Measurements from ENCODE around the gene SEPTIN1. TPM values are rescaled to one million over a fixed set of nuclear protein-coding genes. Genes with fewer than 3 reads are reported as not detected.
A peak's percentile ranks its signal among the peaks of the same experiment; 100 is the strongest.

The SEPTIN1 gene
- total RNA-seq, 5 donors from 2014 or later (not counting 1 experiment from before 2014, with no cell fraction given): 191 to 259 (median 229) TPM

DNA sequence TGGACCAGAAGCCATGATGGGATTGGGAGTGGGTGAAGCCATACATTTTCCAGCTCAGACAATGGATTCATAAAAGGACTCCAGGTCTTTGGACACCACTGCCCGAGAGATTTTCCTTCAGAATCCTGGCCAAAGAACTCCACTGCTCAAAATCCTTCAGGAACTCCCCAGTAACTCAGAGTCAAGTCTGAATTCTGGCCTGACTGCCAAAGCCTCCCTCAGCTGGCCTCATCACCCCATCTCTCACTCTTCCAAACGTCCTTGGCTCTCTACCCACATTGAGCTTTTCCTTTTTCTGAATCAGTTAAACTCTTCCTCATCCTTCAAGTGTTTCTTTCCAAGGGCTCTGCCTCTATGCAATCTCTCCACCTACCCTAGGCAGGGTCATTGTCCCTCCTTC lies 1.2 kb upstream of the SEPTIN1 start:
- WGBS (ENCODE audit: insufficient coverage): 90% methylated on average over 2 of the region's 2 CpGs
- peak overlapping the region; percentile 99 to 100 for H3K27ac Mint-ChIP-seq
- DNase-seq (no peak), ATAC-seq (replicated peaks in 1 of 4) (no peak)
- peaks cover 50 to 56% (median 55%) of the 10 kb centered on the region in 3 donors for H3K4me1 Mint-ChIP-seq
- peak overlapping the region; percentile 96 for H3K27ac ChIP-seq (ENCODE audit: low read length)
- H3K36me3 ChIP-seq (ENCODE audit: control insufficient read depth in 2 of 2, extremely low read depth in 1 of 2, insufficient read depth in 1 of 2, low read length in 1 of 2): peaks cover 0 to 15% of the 10 kb centered on the region in 2 donors
- no peaks in the 10 kb centered on the region for H3K27me3 ChIP-seq (replicated peaks in 1 of 2; ENCODE audit: control insufficient read depth in 2 of 2, extremely low read depth in 1 of 2, insufficient read depth in 2 of 2, low read length in 1 of 2)
- CTCF ChIA-PET: interaction anchor here (0.7 to 1.4 kb wide), 3 partner anchors 26 to 682 kb away, joined by 4 to 9 read pairs (median 5); no protein-coding TSS in a partner anchor
- peaks cover 5% of the 10 kb centered on the region for H3K36me3 Mint-ChIP-seq
- H3K9me3 Mint-ChIP-seq: no peaks in the 10 kb centered on the region
- H3K4me3 Mint-ChIP-seq: peak overlapping the region; percentile 80 to 100 (median 99)
- POLR2A ChIA-PET: interaction anchor here (0.6 to 1.4 kb wide), 3 partner anchors 12 to 27 kb away, joined by 4 to 6 read pairs (median 5); partner anchors contain the start of gene TBC1D10B (in 2 of the 2)
- peak overlapping the region in 1 of 2 donors; percentile 72 for H3K4me3 ChIP-seq (ENCODE audit: control insufficient read depth in 1 of 2, extremely low read depth in 1 of 2, low read length in 1 of 2)
- no peaks in the 10 kb centered on the region for H3K27me3 Mint-ChIP-seq
- no peaks in the 10 kb centered on the region for H3K9me3 ChIP-seq
- H3K4me1 ChIP-seq (ENCODE audit: control insufficient read depth in 1 of 2, extremely low read depth in 1 of 2, insufficient read depth in 2 of 2, low read length in 2 of 2): peaks cover 26 to 63% of the 10 kb centered on the region in 2 experiments

DNA sequence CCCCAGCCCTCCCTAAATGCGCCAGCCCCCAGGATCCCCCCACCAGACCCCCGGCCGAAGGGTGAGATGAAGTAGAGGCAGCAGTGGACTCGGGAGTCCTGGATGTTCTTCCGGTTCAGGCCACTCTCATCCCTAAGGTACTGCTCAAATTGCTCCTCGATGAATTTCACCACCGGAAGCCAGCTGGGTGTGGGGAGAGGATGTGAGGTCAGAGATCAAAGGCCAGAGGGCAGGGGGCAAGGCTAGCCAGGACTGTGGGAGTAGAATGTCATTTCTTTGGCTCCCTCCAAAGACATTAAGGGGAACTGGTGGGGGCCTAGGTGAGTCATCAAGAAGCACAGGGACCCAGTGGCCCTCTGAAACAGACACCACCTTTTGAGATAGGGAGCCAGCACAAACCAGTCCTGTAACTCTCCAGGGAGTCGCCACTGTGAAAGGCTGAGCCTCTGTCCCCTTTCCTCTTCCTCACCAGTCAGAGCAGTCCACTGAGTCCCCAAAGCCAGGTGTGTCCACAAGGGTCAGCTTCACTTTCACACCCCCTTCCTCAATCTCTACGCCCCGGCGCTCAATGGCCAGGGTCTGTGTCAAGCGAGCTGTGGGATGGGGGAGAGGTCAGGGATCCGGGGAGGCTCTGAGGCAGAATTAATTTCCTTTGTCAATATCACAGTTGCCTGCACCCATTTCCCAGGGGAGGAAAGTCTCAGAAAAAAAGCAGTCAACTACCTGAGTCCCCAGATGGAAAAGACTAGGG lies 895 bp downstream of the SEPTIN1 start:
- peaks cover 28 to 82% of the 10 kb centered on the region in 2 experiments for H3K4me1 ChIP-seq (ENCODE audit: control insufficient read depth in 1 of 2, extremely low read depth in 1 of 2, insufficient read depth in 2 of 2, low read length in 2 of 2)
- Mint-ChIP-seq H3K36me3 (peaks cover 8% of the 10 kb centered on the region), H3K27ac (peak overlapping the region; percentile 99 to 100), H3K9me3 (no peaks in the 10 kb centered on the region), H3K4me3 (peak overlapping the region; percentile 80 to 100 (median 99)), H3K27me3 (no peaks in the 10 kb centered on the region), H3K4me1 (peaks cover 67 to 72% (median 72%) of the 10 kb centered on the region in 3 donors)
- ChIA-PET POLR2A (no interaction called here), CTCF (interaction anchor here in 1 of 2 donors (1.3 to 3.0 kb wide), 3 partner anchors 10 to 238 kb away, joined by 5 to 21 read pairs (median 6); partner anchors contain the start of genes DCTPP1 and TBC1D10B)
- 0% methylated on average over 1 of the region's 13 CpGs for WGBS (ENCODE audit: insufficient coverage)
- H3K4me3 ChIP-seq (ENCODE audit: control insufficient read depth in 1 of 2, extremely low read depth in 1 of 2, low read length in 1 of 2): peak overlapping the region; percentile 72
- DNase-seq (peak in 3 of 35 experiments; percentile 34 to 46 (median 39)), ATAC-seq (replicated peaks in 1 of 4) (no peak)
- no peaks in the 10 kb centered on the region for H3K9me3 ChIP-seq
- H3K27me3 ChIP-seq (replicated peaks in 1 of 2; ENCODE audit: control insufficient read depth in 2 of 2, extremely low read depth in 1 of 2, insufficient read depth in 2 of 2, low read length in 1 of 2): no peaks in the 10 kb centered on the region
- H3K36me3 ChIP-seq (ENCODE audit: control insufficient read depth in 2 of 2, extremely low read depth in 1 of 2, insufficient read depth in 1 of 2, low read length in 1 of 2): peaks cover 0 to 15% of the 10 kb centered on the region in 2 donors
- H3K27ac ChIP-seq (ENCODE audit: low read length): peak overlapping the region; percentile 96

GRCh38 chr16:30380803-30381208 lies 1.6 kb downstream of the SEPTIN1 start:
- Histone ChIP-seq H3K4me1 (ENCODE audit: control insufficient read depth in 1 of 2, extremely low read depth in 1 of 2, insufficient read depth in 2 of 2, low read length in 2 of 2) (peaks cover 28 to 87% of the 10 kb centered on the region in 2 experiments), H3K36me3 (ENCODE audit: control insufficient read depth in 2 of 2, extremely low read depth in 1 of 2, insufficient read depth in 1 of 2, low read length in 1 of 2) (peaks cover 0 to 19% of the 10 kb centered on the region in 2 donors), H3K4me3 (ENCODE audit: control insufficient read depth in 1 of 2, extremely low read depth in 1 of 2, low read length in 1 of 2) (no peak overlapping the region), H3K27me3 (replicated peaks in 1 of 2; ENCODE audit: control insufficient read depth in 2 of 2, extremely low read depth in 1 of 2, insufficient read depth in 2 of 2, low read length in 1 of 2) (no peaks in the 10 kb centered on the region), H3K9me3 (no peaks in the 10 kb centered on the region), H3K27ac (ENCODE audit: low read length) (peak overlapping the region; percentile 96)
- POLR2A ChIA-PET: interaction anchor here in 1 of 2 donors (0.6 kb wide), 1 partner anchor 27 kb away, joined by 3 read pairs; no protein-coding TSS in a partner anchor
- H3K4me1 Mint-ChIP-seq: peaks cover 67 to 74% (median 74%) of the 10 kb centered on the region in 3 donors
- 62% methylated on average over 4 of the region's 6 CpGs for WGBS (ENCODE audit: insufficient coverage)
- peak overlapping the region; percentile 99 to 100 for H3K27ac Mint-ChIP-seq
- H3K36me3 Mint-ChIP-seq: peaks cover 8% of the 10 kb centered on the region
- DNase-seq (no peak), ATAC-seq (replicated peaks in 1 of 4) (no peak)
- peak overlapping the region; percentile 80 to 100 (median 99) for H3K4me3 Mint-ChIP-seq
- no peaks in the 10 kb centered on the region for H3K27me3 Mint-ChIP-seq
- no peaks in the 10 kb centered on the region for H3K9me3 Mint-ChIP-seq
- CTCF ChIA-PET: interaction anchor here in 1 of 2 donors (3.0 kb wide), 1 partner anchor 10 kb away, joined by 21 read pairs; the partner anchor contains the start of gene TBC1D10B

GRCh38 chr16:30380072-30380802 lies 2.1 kb downstream of the SEPTIN1 start:
- ChIA-PET CTCF (interaction anchor here in 1 of 2 donors (0.7 to 3.0 kb wide), 2 partner anchors 9 to 317 kb away, joined by 3 to 21 read pairs; partner anchors contain the start of gene TBC1D10B), POLR2A (interaction anchor here in 1 of 2 donors (0.5 to 0.6 kb wide), 2 partner anchors 26 to 382 kb away, joined by 3 to 5 read pairs; no protein-coding TSS in a partner anchor)
- Mint-ChIP-seq H3K36me3 (peaks cover 8% of the 10 kb centered on the region), H3K4me3 (peak overlapping the region; percentile 80 to 100 (median 99)), H3K27me3 (no peaks in the 10 kb centered on the region), H3K4me1 (peaks cover 67 to 72% (median 71%) of the 10 kb centered on the region in 3 donors), H3K9me3 (no peaks in the 10 kb centered on the region), H3K27ac (peak overlapping the region; percentile 99 to 100)
- no peak for ATAC-seq (replicated peaks in 1 of 4)
- WGBS (ENCODE audit: insufficient coverage): 81% methylated on average over 3 of the region's 4 CpGs
- Histone ChIP-seq H3K27ac (ENCODE audit: low read length) (peak overlapping the region; percentile 96), H3K4me1 (ENCODE audit: control insufficient read depth in 1 of 2, extremely low read depth in 1 of 2, insufficient read depth in 2 of 2, low read length in 2 of 2) (peaks cover 28 to 87% of the 10 kb centered on the region in 2 experiments), H3K27me3 (replicated peaks in 1 of 2; ENCODE audit: control insufficient read depth in 2 of 2, extremely low read depth in 1 of 2, insufficient read depth in 2 of 2, low read length in 1 of 2) (no peaks in the 10 kb centered on the region), H3K36me3 (ENCODE audit: control insufficient read depth in 2 of 2, extremely low read depth in 1 of 2, insufficient read depth in 1 of 2, low read length in 1 of 2) (peaks cover 0 to 19% of the 10 kb centered on the region in 2 donors), H3K9me3 (no peaks in the 10 kb centered on the region), H3K4me3 (ENCODE audit: control insufficient read depth in 1 of 2, extremely low read depth in 1 of 2, low read length in 1 of 2) (no peak overlapping the region)
- no peak for DNase-seq

DNA sequence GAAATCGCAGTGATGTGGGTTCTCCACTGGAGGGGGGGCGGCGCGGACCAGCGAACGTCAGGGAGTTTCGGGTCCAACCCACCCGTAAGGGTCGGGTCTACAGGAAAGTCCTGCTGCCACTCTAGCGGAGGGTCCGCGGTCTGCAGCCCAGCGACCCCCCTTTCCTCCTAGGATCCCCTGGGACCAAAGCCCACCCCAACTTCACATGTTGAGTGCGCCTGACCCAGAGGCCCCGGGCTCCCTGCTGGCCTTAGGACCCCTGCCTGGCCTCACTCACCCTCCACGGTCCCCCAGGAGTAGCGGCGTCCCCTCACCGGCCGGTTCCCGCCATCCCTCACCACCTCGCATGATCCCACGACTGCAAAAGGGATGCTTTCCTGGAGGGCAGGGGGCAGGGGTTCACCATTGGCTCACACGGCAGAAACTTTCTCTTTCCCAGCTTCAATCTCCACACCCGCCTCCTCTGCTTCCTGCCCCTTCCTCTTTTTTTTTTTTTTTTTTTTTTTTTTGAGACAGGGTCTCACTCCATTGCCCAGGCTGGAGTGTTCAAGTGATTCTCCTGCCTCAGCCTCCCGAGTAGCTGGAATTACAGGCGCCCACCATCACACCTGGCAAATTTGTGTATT lies 3.1 kb downstream of the SEPTIN1 start:
- H3K27ac Mint-ChIP-seq: peak overlapping the region; percentile 99 to 100
- peaks cover 8% of the 10 kb centered on the region for H3K36me3 Mint-ChIP-seq
- 10% methylated on average over 11 of the region's 27 CpGs for WGBS (ENCODE audit: insufficient coverage)
- Histone ChIP-seq H3K36me3 (ENCODE audit: control insufficient read depth in 2 of 2, extremely low read depth in 1 of 2, insufficient read depth in 1 of 2, low read length in 1 of 2) (peaks cover 0 to 19% of the 10 kb centered on the region in 2 donors), H3K27ac (ENCODE audit: low read length) (peak overlapping the region; percentile 96), H3K4me1 (ENCODE audit: control insufficient read depth in 1 of 2, extremely low read depth in 1 of 2, insufficient read depth in 2 of 2, low read length in 2 of 2) (peaks cover 28 to 81% of the 10 kb centered on the region in 2 experiments), H3K9me3 (no peaks in the 10 kb centered on the region), H3K27me3 (replicated peaks in 1 of 2; ENCODE audit: control insufficient read depth in 2 of 2, extremely low read depth in 1 of 2, insufficient read depth in 2 of 2, low read length in 1 of 2) (no peaks in the 10 kb centered on the region), H3K4me3 (ENCODE audit: control insufficient read depth in 1 of 2, extremely low read depth in 1 of 2, low read length in 1 of 2) (peak overlapping the region; percentile 55 to 90)
- peak overlapping the region; percentile 97 to 100 (median 99) for H3K4me3 Mint-ChIP-seq
- CTCF ChIA-PET: interaction anchor here in 1 of 2 donors (0.7 kb wide), 1 partner anchor 318 kb away, joined by 3 read pairs; no protein-coding TSS in a partner anchor
- no peaks in the 10 kb centered on the region for H3K27me3 Mint-ChIP-seq
- DNase-seq (no peak), ATAC-seq (replicated peaks in 1 of 4) (no peak)
- peaks cover 67 to 70% (median 70%) of the 10 kb centered on the region in 3 donors for H3K4me1 Mint-ChIP-seq
- H3K9me3 Mint-ChIP-seq: no peaks in the 10 kb centered on the region
- POLR2A ChIA-PET: interaction anchor here in 1 of 2 donors (0.6 kb wide), 1 partner anchor 15 kb away, joined by 5 read pairs; no protein-coding TSS in a partner anchor

Data from T-cell (primary cell).